Stimulated activated CD8-positive, alpha-beta memory T cell treated with anti-CD3 and anti-CD28 coated beads, Interleukin-4, amount 100 ng/mL, for 24 hours (primary cell): Measurements from ENCODE around the gene CDC27.
A peak's percentile ranks its signal among the peaks of the same experiment; 100 is the strongest.
"Not testable (repeated sequence)": the region's sequence is repeated elsewhere in the genome, so short reads cannot be mapped to it uniquely, and the experiment has no call there.

Experiments
- DNase-seq: peaks from one replicate; pipeline ENCODE4 v3.0.0-alpha.2; 2020; ENCODE audit warnings: low read depth

The CDC27 gene

DNA sequence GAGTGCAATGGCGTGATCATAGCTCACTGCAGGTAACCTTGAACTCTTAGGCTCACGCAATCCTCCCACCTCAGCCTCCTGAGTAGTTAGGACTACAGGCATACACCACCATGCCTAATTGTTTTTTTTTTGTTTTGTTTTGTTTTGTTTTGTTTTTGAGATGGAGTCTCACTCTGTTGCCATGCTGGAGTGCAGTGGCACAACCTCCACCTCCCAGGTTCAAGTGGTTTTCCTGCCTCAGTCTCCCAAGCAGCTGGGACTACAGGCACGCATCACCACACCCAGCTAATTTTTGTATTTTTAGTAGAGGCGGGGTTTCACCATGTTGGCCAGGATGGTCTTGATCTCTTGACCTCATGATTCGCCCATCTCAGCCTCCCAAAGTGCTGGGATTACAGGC lies 54.7 kb downstream of the CDC27 start:
- not testable (repeated sequence) for DNase-seq

DNA sequence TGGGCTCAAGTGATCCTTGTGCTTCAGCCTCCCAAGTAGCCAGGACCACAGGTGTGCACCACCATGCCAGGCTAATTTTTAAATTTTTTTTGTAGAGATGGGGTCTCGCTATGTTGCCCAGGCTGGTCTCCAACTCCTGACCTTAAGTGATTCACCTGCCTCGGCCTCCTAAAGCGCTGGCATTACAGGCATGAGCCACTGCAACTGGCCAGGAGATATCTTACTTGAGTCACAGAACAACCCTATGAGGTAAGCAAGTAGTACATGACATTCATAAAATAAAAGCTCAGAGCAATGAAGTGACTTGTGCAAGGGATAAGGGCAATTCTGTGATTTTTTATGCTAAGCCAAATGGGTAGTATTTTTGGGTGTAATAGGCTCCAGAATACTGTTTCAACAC lies 57.3 kb downstream of the CDC27 start:
- DNase-seq, result no peak

DNA sequence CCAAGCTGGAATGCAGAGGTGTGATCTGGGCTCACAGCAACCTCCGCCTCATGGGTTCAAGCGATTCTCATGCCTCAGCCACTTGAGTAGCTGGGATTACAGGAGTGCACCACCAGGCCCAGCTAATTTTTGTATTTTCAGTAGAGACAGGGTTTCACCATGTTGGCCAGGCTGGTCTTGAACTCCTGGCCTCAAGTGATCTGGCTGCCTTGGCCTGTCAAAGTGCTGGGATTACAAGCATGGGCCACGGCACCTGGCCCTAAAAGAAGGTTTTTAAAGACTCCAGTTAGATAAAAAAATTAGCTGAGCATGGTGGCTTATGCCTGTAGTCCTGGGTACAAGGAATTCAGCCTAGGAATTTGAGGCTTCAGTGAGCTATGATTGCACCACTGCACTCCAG lies 62.3 kb downstream of the CDC27 start:
- not testable (repeated sequence) for DNase-seq

- not testable (repeated sequence) for DNase-seq
Observed at GRCh38 chr17:47123262-47123661, 65.8 kb downstream of the CDC27 start.

- DNase-seq, result no peak
Observed at GRCh38 chr17:47120521-47121095, 68.5 kb downstream of the CDC27 start.

DNA sequence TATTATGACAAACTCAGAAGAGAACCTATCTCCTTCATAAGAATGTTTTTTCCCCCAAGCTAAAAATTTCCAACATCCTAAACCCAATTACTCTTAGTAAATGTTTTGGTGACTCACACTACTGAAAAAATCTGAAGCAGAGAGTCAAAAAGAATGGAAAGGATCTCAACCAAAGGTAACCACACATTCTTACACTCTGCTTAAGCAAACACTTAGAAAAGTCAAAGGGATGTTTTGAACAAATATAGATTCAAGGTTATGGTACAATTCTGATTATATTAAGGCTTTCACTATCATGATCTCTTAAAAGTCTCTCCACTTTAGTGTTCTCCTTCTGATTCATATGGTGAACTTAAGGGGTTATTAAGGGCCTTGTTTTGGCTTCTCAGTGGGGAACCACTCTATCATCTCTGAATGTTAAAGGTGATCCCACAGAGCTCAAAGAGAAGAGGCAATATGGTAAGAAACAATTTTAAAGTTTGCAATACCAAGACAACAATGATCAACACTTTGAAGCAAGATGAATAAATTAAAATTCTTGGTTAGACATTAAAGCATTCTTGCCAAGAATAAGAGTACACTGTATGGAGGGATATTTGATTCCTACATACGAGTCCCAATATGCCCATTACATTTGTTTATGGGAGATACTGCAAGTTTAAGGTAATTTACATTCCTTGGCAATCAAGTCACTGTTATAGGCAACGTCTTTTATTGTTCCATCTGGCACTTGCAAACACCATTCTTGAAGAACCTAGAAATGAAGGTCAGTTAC lies 69.2 kb downstream of the CDC27 start:
- DNase-seq, result no peak

- no peak for DNase-seq
Observed at GRCh38 chr17:47117386-47117785, 71.7 kb downstream of the CDC27 start.

GRCh38 chr17:47106130-47106529 lies 83.0 kb downstream of the CDC27 start:
- no peak for DNase-seq

DNA sequence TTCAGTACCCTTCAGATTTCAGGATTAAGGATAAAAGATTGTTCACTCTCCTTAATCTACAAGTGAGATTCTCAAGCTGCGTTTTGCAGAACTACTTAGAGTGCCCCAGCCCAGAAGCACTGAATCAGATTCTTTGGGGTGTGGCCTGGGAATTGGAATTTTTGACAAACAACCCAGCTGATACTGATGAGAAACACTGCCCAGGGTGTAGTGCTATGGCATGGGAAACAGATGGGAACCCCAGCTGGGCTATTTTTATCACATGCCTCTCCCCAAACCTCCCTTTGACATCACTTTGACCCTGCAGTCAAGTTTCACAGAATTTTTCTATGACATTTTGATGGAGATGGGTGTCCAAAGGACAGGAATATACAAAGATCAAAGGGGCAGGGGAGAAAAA lies 83.8 kb downstream of the CDC27 start:
- not testable (repeated sequence) for DNase-seq

DNA sequence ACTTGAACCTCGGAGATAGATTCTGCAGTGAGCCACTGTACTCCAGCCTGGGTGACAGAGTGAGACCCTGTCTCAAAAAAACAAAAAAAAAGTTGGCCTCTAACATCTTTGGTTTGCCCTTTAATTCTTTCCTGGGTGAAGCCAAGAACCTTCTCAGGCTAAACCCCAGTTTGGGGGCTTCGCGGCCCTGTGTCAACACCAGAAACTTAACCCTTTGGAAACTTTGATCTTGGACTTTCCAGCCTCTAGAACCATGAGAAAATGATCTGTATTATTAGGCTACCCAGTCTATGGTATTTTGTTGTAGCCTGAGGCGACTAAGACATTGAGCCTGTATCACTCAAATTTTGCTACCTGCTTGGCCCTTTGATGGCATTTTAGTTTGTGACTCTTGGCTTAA lies 86.2 kb downstream of the CDC27 start:
- DNase-seq, result no peak

DNA sequence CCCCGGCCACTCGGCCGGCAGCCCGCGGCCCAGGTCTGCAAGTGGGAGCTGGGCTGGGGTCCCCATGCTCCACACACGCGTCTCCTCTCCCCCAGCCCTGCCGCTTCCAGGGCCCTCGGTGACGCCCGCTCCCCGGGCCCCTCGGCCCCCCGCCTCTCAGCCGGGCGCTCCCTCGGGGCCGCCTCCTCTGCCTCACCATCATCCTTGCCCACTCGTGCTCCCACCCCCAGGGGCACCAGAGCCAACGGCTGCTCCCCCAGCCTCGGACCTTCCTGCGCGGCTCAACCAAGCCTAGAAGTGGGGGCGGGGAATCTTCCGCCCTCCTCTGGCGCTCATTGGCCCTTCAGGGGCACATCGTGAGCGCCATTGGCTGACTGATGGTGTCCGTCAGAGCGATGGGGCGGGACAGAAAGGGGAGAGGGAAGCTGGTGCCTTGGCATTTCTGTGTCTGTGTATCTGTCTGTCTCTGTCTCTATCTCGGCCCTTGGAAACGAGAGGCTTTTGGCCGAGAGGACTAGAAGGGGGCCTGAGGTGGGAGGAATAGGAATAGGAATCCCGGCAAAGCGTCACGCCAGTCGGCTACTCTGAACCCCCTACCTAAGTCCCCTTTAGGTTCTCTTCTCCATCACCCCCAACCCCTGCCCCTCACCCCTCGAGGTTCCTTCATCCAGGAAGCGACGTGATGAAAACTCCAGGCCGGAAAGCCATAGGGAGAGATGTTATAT lies 88.9 kb downstream of the CDC27 start:
- DNase-seq, result peak; percentile 90

DNA sequence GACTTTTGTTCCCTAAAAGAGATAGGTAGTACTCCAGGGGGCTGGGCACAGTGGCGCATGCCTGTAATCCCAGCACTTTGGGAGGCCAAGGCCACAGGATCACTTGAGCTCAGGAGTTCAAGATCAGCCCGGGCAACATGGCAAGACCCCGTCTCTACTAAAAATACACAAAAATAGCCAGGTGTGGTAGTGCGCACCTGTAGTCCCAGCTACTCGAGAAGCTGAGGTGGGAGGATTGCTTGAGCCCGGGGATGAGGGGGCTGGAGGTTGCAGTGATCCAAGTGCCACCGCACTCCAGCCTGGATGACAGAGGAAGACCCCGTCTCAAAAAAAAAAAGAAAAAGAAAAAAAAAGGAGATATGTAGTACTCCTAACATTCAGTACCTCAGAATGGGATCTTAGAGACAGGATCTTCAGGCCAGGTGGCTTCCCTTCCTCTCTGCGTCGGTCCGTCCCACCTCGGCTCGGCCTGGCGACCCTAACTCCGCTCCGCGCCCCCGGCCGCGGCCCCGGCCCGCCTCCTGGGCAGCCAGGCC lies 89.6 kb downstream of the CDC27 start:
- DNase-seq, result no peak

DNA sequence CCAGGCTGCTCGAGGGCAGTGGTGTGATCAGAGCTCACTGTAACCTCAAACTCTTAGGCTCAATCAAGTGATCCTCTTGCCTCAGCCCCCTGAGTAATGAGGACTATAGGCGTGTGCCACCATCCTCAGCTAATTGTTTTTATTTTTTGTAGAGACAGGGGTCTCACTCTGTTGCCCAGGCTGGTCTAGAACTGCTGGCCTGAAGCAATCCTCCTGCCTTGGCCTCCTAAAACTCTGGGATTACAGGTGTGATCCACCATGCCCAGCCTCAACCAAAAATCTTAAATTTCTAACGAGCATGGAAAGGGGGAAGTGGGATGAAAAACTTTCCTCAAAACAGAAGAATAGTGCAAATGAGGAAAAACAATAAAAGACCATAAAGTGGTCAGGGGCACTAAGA lies 92.8 kb downstream of the CDC27 start:
- no peak for DNase-seq

GRCh38 chr17:47095268-47095667 lies 93.8 kb downstream of the CDC27 start:
- DNase-seq, result no peak

GRCh38 chr17:47087093-47087492 lies 102.0 kb downstream of the CDC27 start:
- DNase-seq, result no peak

DNA sequence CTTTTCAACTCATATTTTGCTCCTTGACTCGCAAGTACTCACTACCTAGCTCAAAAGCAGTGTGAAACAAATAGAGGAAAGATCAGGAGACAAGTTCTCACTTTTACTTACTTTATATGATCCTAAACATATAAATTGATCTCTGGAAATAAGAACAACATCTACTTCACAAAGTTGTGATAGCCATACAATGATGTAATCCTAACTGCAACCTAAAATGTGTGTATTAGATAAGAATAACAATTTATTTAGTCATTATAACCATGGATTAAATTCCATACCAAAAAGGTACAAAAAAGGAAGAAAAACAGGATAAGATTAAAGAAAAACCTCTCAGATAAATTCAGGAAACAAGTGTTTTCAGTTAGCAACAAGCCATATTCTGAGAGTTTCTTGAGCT lies 103.4 kb downstream of the CDC27 start:
- no peak for DNase-seq

GRCh38 chr17:47078801-47079200 lies 110.3 kb downstream of the CDC27 start:
- no peak for DNase-seq

DNA sequence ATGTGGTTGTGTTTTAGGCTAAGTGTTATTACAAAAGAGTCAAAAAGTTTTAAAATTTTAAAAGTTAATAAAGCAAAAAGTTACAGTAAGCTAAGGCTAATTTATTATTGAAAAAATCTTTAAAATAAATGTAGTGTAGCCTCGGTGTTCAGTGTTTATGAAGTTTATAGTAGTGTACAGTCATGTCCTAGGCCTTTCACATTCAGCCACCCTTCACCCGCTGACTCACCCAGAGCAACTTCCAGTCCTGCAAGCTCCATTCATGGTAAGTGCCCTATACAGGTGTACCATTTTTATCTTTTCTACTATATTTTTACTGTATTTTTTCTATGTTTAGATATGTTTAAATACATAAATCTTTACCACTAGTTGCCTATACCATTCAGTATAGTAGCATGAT lies 111.5 kb downstream of the CDC27 start:
- DNase-seq, result no peak

DNA sequence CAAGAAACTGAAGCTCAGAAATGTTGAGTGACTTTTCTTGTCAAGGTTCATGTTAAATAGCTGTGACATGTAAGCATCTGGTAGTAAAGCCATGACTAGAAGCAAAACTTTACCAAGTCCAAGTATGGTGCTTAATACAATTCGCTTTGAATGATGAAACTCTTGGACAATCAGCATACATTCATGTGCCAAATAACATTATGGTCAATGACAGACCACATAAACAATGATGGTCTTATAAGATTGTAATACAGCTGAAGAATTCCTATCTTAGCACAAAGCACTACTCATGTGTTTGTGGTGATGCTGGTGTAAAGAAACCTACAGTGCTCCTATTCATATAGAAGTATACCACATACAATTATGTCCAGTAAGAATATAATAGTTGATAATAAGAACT lies 112.9 kb downstream of the CDC27 start:
- DNase-seq, result no peak

- DNase-seq, result not testable (repeated sequence)
Observed at GRCh38 chr17:47074361-47074760, 114.7 kb downstream of the CDC27 start.

- DNase-seq, result not testable (repeated sequence)
Observed at GRCh38 chr17:47073629-47074028, 115.5 kb downstream of the CDC27 start.

DNA sequence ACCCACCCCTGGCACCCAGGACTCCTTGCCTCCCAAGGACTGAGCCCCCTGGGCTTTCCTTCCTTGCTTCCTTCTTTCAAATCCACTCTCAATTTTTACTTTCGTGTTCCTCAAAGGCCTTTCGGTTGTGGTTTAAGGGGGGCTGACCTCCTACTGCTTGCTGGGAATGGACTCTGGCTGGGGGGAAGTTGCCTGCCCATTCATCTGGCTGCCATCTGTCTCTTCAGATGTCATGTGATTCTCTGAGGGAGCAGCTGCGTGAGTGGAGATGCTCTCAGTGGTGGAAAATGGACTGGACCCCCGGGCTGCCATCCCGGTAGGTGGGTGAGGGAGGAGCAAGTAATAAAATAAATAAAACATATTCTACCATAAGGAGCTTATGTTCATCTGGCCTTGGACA lies 116.2 kb downstream of the CDC27 start:
- no peak for DNase-seq

DNA sequence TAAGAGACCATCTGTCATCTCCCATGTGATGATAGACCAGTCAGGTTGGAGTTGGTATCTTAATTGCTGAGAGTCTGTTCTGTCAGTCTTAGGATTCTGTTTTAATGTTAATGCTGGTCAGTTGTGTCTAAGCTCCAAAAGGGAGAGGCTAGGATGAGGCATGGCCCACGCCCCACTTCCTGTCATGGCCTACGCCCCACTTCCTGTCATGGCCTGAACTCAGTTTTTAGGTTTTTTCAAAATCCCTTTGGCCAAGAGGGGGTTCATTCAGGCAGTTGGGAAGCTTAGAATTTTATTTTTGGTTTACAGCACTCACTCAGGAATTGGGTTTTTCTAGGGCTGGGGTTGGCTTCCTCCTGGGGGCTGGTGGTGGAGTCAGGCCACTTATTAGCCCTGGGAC lies 117.9 kb downstream of the CDC27 start:
- DNase-seq, result not testable (repeated sequence)
